Neuronal stem cell (in vitro differentiated cells): ENCODE measurements around the gene FAM83E.
A peak's percentile ranks its signal among the peaks of the same experiment; 100 is the strongest.

Experiments
- DNase-seq: peaks from one replicate; pipeline ENCODE4 v3.0.0-alpha.2; 2013; ENCODE audit warnings: low spot score
- H2AFZ ChIP-seq: one replicate; pipeline ENCODE4 v1.6.1; 2013; ENCODE audit warnings: mild to moderate bottlenecking, low read length, inconsistent platforms
- H2AK5ac ChIP-seq: 2 replicates; pipeline ENCODE4 v1.6.1; 2013; ENCODE audit warnings: low read depth, mild to moderate bottlenecking, inconsistent platforms, low read length, moderate library complexity, mixed read lengths
- H2BK120ac ChIP-seq: 2 replicates; pipeline ENCODE4 v1.6.1; 2013; ENCODE audit warnings: low read depth, mild to moderate bottlenecking, inconsistent platforms, low read length, moderate library complexity, mixed read lengths
- H2BK12ac ChIP-seq: one replicate; pipeline ENCODE4 v1.6.1; 2013; ENCODE audit warnings: low read length, inconsistent platforms
- H2BK15ac ChIP-seq: 2 replicates; pipeline ENCODE4 v1.6.1; 2013; ENCODE audit warnings: mild to moderate bottlenecking, low read length, inconsistent platforms, mixed read lengths
- H2BK5ac ChIP-seq: one replicate; pipeline ENCODE4 v1.6.1; 2013; ENCODE audit warnings: inconsistent platforms, mild to moderate bottlenecking, low read length, moderate library complexity
- H3K14ac ChIP-seq: one replicate; pipeline ENCODE4 v1.6.1; 2013; ENCODE audit warnings: low read length, inconsistent platforms
- H3K18ac ChIP-seq: 2 replicates; pipeline ENCODE4 v1.6.1; 2013; ENCODE audit warnings: low read length, inconsistent platforms
- H3K23ac ChIP-seq: 2 replicates; pipeline ENCODE4 v1.6.1; 2013; ENCODE audit warnings: low read depth, mild to moderate bottlenecking, mixed read lengths, low read length, inconsistent platforms; ENCODE audit not compliant: poor library complexity
- H3K27ac ChIP-seq: replicated peaks from 3 replicates; pipeline ENCODE4 v1.5.1; 2013; ENCODE audit warnings: low read length, inconsistent platforms
- H3K27me3 ChIP-seq, 3 experiments: 2 replicates each; pipeline ENCODE4 v1.6.1; 2013; ENCODE audit warnings: low read length in 3 of 3, mild to moderate bottlenecking in 2 of 3, inconsistent platforms in 1 of 3, low read depth in 1 of 3, mixed read lengths in 1 of 3, moderate library complexity in 1 of 3; ENCODE audit not compliant: control insufficient read depth in 3 of 3, insufficient read depth in 3 of 3
- H3K36me3 ChIP-seq, 2 donors: replicated peaks in 1 of 2; 2 replicates each; pipeline ENCODE4 v1.6.1; 2013; ENCODE audit warnings: low read length in 2 of 2; ENCODE audit not compliant: control insufficient read depth in 2 of 2, insufficient read depth in 2 of 2
- H3K4ac ChIP-seq: 2 replicates; pipeline ENCODE4 v1.6.1; 2013; ENCODE audit warnings: inconsistent platforms, mild to moderate bottlenecking, low read length, moderate library complexity
- H3K4me1 ChIP-seq, 2 donors: 1 replicate in 1 of 2; 2 replicates in 1 of 2; pipeline ENCODE4 v1.6.1; 2013; ENCODE audit warnings: low read length in 2 of 2, low read depth in 1 of 2; ENCODE audit not compliant: control insufficient read depth in 2 of 2, insufficient read depth in 1 of 2
- H3K4me2 ChIP-seq: one replicate; pipeline ENCODE4 v1.6.1; 2013; ENCODE audit warnings: mild to moderate bottlenecking, low read length, inconsistent platforms; ENCODE audit not compliant: insufficient read depth, poor library complexity, severe bottlenecking
- H3K4me3 ChIP-seq, 2 donors: 2 replicates each; pipeline ENCODE4 v1.5.1; 2013; ENCODE audit warnings: low read length in 2 of 2, mild to moderate bottlenecking in 2 of 2, inconsistent platforms in 1 of 2, moderate library complexity in 1 of 2
- H3K79me1 ChIP-seq: one replicate; pipeline ENCODE4 v1.6.1; 2013; ENCODE audit warnings: low read depth, mild to moderate bottlenecking, inconsistent platforms, low read length, moderate library complexity
- H3K9ac ChIP-seq: one replicate; pipeline ENCODE4 v1.6.1; 2013; ENCODE audit warnings: mild to moderate bottlenecking, low read depth, low read length, inconsistent platforms; ENCODE audit not compliant: poor library complexity
- H3K9me3 ChIP-seq, 2 donors: replicated peaks in 1 of 2; 2 replicates each; pipeline versions ENCODE3 to v1.6.1; 2013; ENCODE audit warnings: low read length in 2 of 2, mild to moderate bottlenecking in 2 of 2, inconsistent platforms in 1 of 2, low read depth in 1 of 2, mixed read lengths in 1 of 2, moderate library complexity in 1 of 2; ENCODE audit not compliant: control insufficient read depth in 2 of 2, insufficient read depth in 1 of 2
- H4K8ac ChIP-seq: one replicate; pipeline ENCODE4 v1.6.1; 2013; ENCODE audit warnings: low read depth, mild to moderate bottlenecking, inconsistent platforms, low read length, moderate library complexity
- H4K91ac ChIP-seq: one replicate; pipeline ENCODE4 v1.6.1; 2013; ENCODE audit warnings: low read length, low read depth, mild to moderate bottlenecking, inconsistent platforms; ENCODE audit not compliant: poor library complexity
- WGBS, 2 donors: extraction: QIAGEN DNeasy Blood & Tissue Kit; methylation state at CpG; one replicate each; pipeline ENCODE4 v1.1.7; 2013; ENCODE audit warnings: missing lambda C conversion rate in 2 of 2, mixed read lengths in 1 of 2; ENCODE audit not compliant: insufficient read length in 2 of 2, insufficient replicate concordance in 1 of 2; ENCODE audit errors: extremely low coverage in 2 of 2; 5-methylcytosine and 5-hydroxymethylcytosine counted together

FAM83E gene

GRCh38 chr19:48639483-48640375 lies 24.9 kb upstream of the FAM83E start:
- H2BK15ac ChIP-seq: peak overlapping the region; percentile 19

GRCh38 chr19:48638831-48639381 lies 24.0 kb upstream of the FAM83E start:
- Histone ChIP-seq H3K27me3 (peaks cover 0 to 4% (median 0%) of the 10 kb centered on the region in 3 experiments), H3K27ac (peak overlapping the region; percentile 59), H3K4me3 (peak overlapping the region in 1 of 2 donors; percentile 71), H3K79me1 (no peaks in the 10 kb centered on the region), H3K4ac (no peak overlapping the region), H3K18ac (peak overlapping the region; percentile 53), H2BK15ac (peak overlapping the region; percentile 19), H2AK5ac (peak overlapping the region; percentile 62), H2BK120ac (peak overlapping the region; percentile 65), H4K91ac (no peak overlapping the region), H3K9ac (peak overlapping the region; percentile 46), H2BK5ac (no peak overlapping the region), H2AFZ (peak overlapping the region; percentile 77), H3K23ac (no peak overlapping the region), H3K9me3 (peaks cover 0 to 3% of the 10 kb centered on the region in 2 donors), H3K4me1 (peaks cover 16 to 26% of the 10 kb centered on the region in 2 donors), H3K4me2 (no peak overlapping the region), H3K36me3 (peaks cover 0 to 4% of the 10 kb centered on the region in 2 donors), H2BK12ac (peak overlapping the region; percentile 78), H4K8ac (no peak overlapping the region), H3K14ac (no peak overlapping the region)
- no peak for DNase-seq
- no CpG with 5 or more reads among the region's 16 CpGs for WGBS, 2 donors

More at GRCh38 chr19:48639483-48640375, 24.9 kb upstream of the FAM83E start:
- Histone ChIP-seq H3K79me1 (peaks cover 6% of the 10 kb centered on the region), H3K4me3 (no peak overlapping the region), H3K14ac (no peak overlapping the region), H3K23ac (no peak overlapping the region), H3K4ac (no peak overlapping the region), H4K91ac (no peak overlapping the region), H3K9ac (peak overlapping the region; percentile 60), H2AFZ (no peak overlapping the region), H3K18ac (peak overlapping the region; percentile 71), H3K4me2 (no peak overlapping the region), H2BK5ac (peak overlapping the region; percentile 87), H2BK120ac (peak overlapping the region; percentile 65), H2AK5ac (peak overlapping the region; percentile 62), H3K27me3 (peaks cover 0 to 4% (median 0%) of the 10 kb centered on the region in 3 experiments), H2BK12ac (peak overlapping the region; percentile 78), H4K8ac (no peak overlapping the region), H3K36me3 (peaks cover 0 to 4% of the 10 kb centered on the region in 2 donors), H3K9me3 (peaks cover 0 to 3% of the 10 kb centered on the region in 2 donors), H3K27ac (no peak overlapping the region), H3K4me1 (peaks cover 16 to 25% of the 10 kb centered on the region in 2 donors)
- DNase-seq: no peak
- WGBS, 2 donors: no CpG with 5 or more reads among the region's 33 CpGs

- peaks cover under 1 to 7% of the 10 kb centered on the region in 2 donors for H3K36me3 ChIP-seq
- peak overlapping the region; percentile 97 for H3K4me2 ChIP-seq
- H3K4me1 ChIP-seq: peaks cover 20 to 29% of the 10 kb centered on the region in 2 donors
- H3K23ac ChIP-seq: no peak overlapping the region
- peak overlapping the region; percentile 46 for H3K9ac ChIP-seq
- peak overlapping the region; percentile 80 for H2BK15ac ChIP-seq
- DNase-seq: peak; percentile 90
- peaks cover 0 to 3% of the 10 kb centered on the region in 2 donors for H3K9me3 ChIP-seq
- H2BK12ac ChIP-seq: peak overlapping the region; percentile 48
- H4K8ac ChIP-seq: no peak overlapping the region
- peak overlapping the region; percentile 77 for H2AFZ ChIP-seq
- H3K18ac ChIP-seq: peak overlapping the region; percentile 93
- no peaks in the 10 kb centered on the region for H3K79me1 ChIP-seq
- H3K14ac ChIP-seq: no peak overlapping the region
- H3K27ac ChIP-seq: peak overlapping the region; percentile 89
- H3K27me3 ChIP-seq: peaks cover 0 to 4% (median 0%) of the 10 kb centered on the region in 3 experiments
- no peak overlapping the region for H3K4ac ChIP-seq
- WGBS, 2 donors: no CpG with 5 or more reads among the region's 29 CpGs
- H4K91ac ChIP-seq: no peak overlapping the region
- no peak overlapping the region for H2BK120ac ChIP-seq
- peak overlapping the region; percentile 71 for H3K4me3 ChIP-seq
- no peak overlapping the region for H2BK5ac ChIP-seq
- H2AK5ac ChIP-seq: peak overlapping the region; percentile 62
These were observed 23.3 kb upstream of the FAM83E start for GRCh38 chr19:48637948-48638830.
